Keratinocyte (primary cell): ENCODE results near the gene PCDHB1. TPM values are rescaled to one million over a fixed set of nuclear protein-coding genes. Genes with fewer than 3 reads are reported as not detected.
A peak's percentile ranks its signal among the peaks of the same experiment; 100 is the strongest.
"Not testable (repeated sequence)": the region's sequence is repeated elsewhere in the genome, so short reads cannot be mapped to it uniquely, and the experiment has no call there.

Experiments used
- DNase-seq: peaks from one replicate; pipeline ENCODE4 v3.0.0-alpha.2; 2011; ENCODE audit warnings: low read depth, missing footprints, low spot score
- FAIRE-seq: peaks from 2 replicates; lab custom pipeline; 2011; peaks lifted over from hg19 to GRCh38; lab: Jason Lieb, UNC
- H2AFZ ChIP-seq: 2 replicates; pipeline ENCODE4 v1.6.0; 2012; ENCODE audit warnings: low read length, control low read depth, inconsistent platforms; ENCODE audit not compliant: control insufficient read depth
- H3K27ac ChIP-seq: 2 replicates; pipeline ENCODE4 v1.5.1; 2011; ENCODE audit warnings: low read length; ENCODE audit not compliant: control insufficient read depth, insufficient read depth
- H3K27me3 ChIP-seq: 3 replicates; pipeline ENCODE4 v1.6.0; 2011; ENCODE audit warnings: low read length; ENCODE audit not compliant: control insufficient read depth, insufficient read depth; ENCODE audit errors: extremely low read depth
- H3K36me3 ChIP-seq, 2 experiments: 2 replicates in 1 of 2; 3 replicates in 1 of 2; pipeline ENCODE4 v1.5.1; 2011; ENCODE audit warnings: low read length in 2 of 2, mild to moderate bottlenecking in 1 of 2; ENCODE audit not compliant: control insufficient read depth in 2 of 2, insufficient read depth in 2 of 2; ENCODE audit errors: extremely low read depth in 1 of 2
- H3K4me1 ChIP-seq: 3 replicates; pipeline ENCODE4 v1.5.1; 2011; ENCODE audit warnings: low read length; ENCODE audit not compliant: control insufficient read depth, insufficient read depth; ENCODE audit errors: extremely low read depth
- H3K4me2 ChIP-seq: 3 replicates; pipeline ENCODE4 v1.6.0; 2011; ENCODE audit warnings: low read depth, low read length; ENCODE audit not compliant: control insufficient read depth, insufficient read depth; ENCODE audit errors: extremely low read depth
- H3K4me3 ChIP-seq, 3 experiments: fragments of 200-600 bp in 1 of 3; sonication (generic) in 1 of 3; 2 replicates in 2 of 3; 3 replicates in 1 of 3; pipeline ENCODE4 v1.5.1; 2011 to 2016; ENCODE audit warnings: low read length in 3 of 3, mild to moderate bottlenecking in 3 of 3, control low read depth in 2 of 3, inconsistent platforms in 1 of 3, low read depth in 1 of 3, mixed read lengths in 1 of 3, mixed run types in 1 of 3, moderate library complexity in 1 of 3; ENCODE audit not compliant: control insufficient read depth in 2 of 3, insufficient read depth in 2 of 3; ENCODE audit errors: extremely low read depth in 1 of 3
- H3K79me2 ChIP-seq: 2 replicates; pipeline ENCODE4 v1.6.0; 2012; ENCODE audit warnings: low read length; ENCODE audit not compliant: control insufficient read depth, insufficient read depth
- H3K9ac ChIP-seq: 3 replicates; pipeline ENCODE4 v1.6.0; 2011; ENCODE audit warnings: low read length; ENCODE audit not compliant: control insufficient read depth, insufficient read depth; ENCODE audit errors: extremely low read depth
- H3K9me1 ChIP-seq: 3 replicates; pipeline ENCODE4 v1.6.0; 2011; ENCODE audit warnings: low read length; ENCODE audit not compliant: control insufficient read depth, insufficient read depth; ENCODE audit errors: extremely low read depth
- H3K9me3 ChIP-seq: 2 replicates; pipeline ENCODE4 v1.5.1; 2012; ENCODE audit warnings: low read depth, low read length; ENCODE audit not compliant: control insufficient read depth
- H4K20me1 ChIP-seq: 3 replicates; pipeline ENCODE4 v1.6.0; 2011; ENCODE audit warnings: low read length; ENCODE audit not compliant: control insufficient read depth, insufficient read depth; ENCODE audit errors: extremely low read depth
- EZH2 ChIP-seq: IDR thresholded peaks from one replicate; pipeline ENCODE4 v1.6.1; 2012; ENCODE audit warnings: inconsistent platforms, mild to moderate bottlenecking, low read length, moderate library complexity
- dilution Hi-C: fragments of 300-500 bp; cut with MboI; formaldehyde crosslinking; loops from one replicate; pipeline ENCODE4 v1.7.0; 2020; ENCODE audit warnings: low sequenced_read_pairs; ENCODE audit not compliant: extremely low pct_ligation_motif_present
- polyA plus RNA-seq, 5 experiments: library from polyadenylated mRNA; depleted of rRNA in 3 of 5; stranded (reverse) in 3 of 5; stranded (forward) in 1 of 5; unstranded in 1 of 5; fragments of >200 nt; gene quantifications; 1 replicate in 1 of 5; 2 replicates in 3 of 5; 3 replicates in 1 of 5; pipeline versions ENCODE4 v1.2.1 to v1.2.3, GENCODE V29; 2011 to 2012; ENCODE audit warnings: missing spikeins in 2 of 5, low read depth in 1 of 5, low replicate concordance in 1 of 5
- TF ChIP-seq, protein P1 (sequence below), 3 experiments: IDR thresholded peaks in 1 of 3; conservative IDR thresholded peaks in 1 of 3; optimal IDR thresholded peaks in 1 of 3; 2 replicates in 2 of 3; 3 replicates in 1 of 3; pipeline versions ENCODE3 to v1.5.1; 2011; ENCODE audit warnings: low read length in 3 of 3, mild to moderate bottlenecking in 3 of 3, moderate library complexity in 2 of 3, control low read depth in 1 of 3, inconsistent platforms in 1 of 3; ENCODE audit not compliant: insufficient read depth in 2 of 3; ENCODE audit errors: extremely low read depth in 1 of 3

The PCDHB1 gene
- polyA plus RNA-seq, 1 donor (not counting 4 experiments of a cell fraction or from before 2014, with no cell fraction given) = not detected

DNA sequence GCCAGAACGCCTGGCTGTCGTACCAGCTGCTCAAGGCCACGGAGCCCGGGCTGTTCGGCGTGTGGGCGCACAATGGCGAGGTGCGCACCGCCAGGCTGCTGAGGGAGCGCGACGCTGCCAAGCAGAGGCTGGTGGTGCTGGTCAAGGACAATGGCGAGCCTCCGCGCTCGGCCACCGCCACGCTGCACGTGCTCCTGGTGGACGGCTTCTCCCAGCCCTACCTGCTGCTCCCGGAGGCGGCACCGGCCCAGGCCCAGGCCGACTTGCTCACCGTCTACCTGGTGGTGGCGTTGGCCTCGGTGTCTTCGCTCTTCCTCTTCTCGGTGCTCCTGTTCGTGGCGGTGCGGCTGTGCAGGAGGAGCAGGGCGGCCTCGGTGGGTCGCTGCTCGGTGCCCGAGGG lies 45.4 kb downstream of the PCDHB1 start:
- H3K27ac ChIP-seq, dilution Hi-C loops, H2AFZ ChIP-seq, H3K4me2 ChIP-seq, H3K27me3 ChIP-seq, H3K4me1 ChIP-seq, H4K20me1 ChIP-seq, H3K9me1 ChIP-seq, FAIRE-seq, H3K9ac ChIP-seq, DNase-seq, H3K36me3 ChIP-seq, H3K4me3 ChIP-seq, H3K79me2 ChIP-seq, H3K9me3 ChIP-seq: not testable (repeated sequence)

DNA sequence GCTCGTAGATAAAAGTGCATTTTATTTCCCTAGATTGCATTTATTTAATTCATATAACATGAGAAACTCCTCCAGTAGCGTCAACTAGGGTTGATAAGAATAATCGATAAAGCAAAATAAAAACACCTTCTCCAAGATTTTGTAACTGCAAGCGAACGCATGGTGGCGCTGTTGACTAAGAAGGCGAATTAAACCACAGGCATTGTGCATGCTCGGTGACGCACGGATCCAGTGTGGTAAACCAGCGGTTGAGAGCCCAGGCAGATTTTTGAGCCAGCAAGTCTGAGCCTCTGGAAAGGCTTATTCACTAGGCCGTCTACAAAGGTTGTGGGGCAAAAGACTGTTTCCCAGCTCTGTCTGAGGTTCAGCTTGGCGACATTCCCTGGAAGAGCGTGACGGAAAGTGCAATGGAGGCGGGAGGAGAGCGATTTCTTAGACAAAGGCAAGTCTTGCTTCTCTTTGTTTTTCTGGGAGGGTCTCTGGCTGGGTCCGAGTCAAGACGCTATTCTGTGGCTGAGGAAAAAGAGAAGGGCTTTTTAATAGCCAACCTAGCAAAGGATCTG lies 49.1 kb downstream of the PCDHB1 start, which contains the start of gene PCDHB3:
TSS of gene PCDHB3 (plus strand) at position 231 of the 563 bp plus-strand sequence. CDS start at position 408, 177 bp downstream.
- TF ChIP-seq, protein P1, sequence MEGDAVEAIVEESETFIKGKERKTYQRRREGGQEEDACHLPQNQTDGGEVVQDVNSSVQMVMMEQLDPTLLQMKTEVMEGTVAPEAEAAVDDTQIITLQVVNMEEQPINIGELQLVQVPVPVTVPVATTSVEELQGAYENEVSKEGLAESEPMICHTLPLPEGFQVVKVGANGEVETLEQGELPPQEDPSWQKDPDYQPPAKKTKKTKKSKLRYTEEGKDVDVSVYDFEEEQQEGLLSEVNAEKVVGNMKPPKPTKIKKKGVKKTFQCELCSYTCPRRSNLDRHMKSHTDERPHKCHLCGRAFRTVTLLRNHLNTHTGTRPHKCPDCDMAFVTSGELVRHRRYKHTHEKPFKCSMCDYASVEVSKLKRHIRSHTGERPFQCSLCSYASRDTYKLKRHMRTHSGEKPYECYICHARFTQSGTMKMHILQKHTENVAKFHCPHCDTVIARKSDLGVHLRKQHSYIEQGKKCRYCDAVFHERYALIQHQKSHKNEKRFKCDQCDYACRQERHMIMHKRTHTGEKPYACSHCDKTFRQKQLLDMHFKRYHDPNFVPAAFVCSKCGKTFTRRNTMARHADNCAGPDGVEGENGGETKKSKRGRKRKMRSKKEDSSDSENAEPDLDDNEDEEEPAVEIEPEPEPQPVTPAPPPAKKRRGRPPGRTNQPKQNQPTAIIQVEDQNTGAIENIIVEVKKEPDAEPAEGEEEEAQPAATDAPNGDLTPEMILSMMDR (optimal IDR thresholded peaks at IDR 0.05 in 1 of 3, IDR thresholded peaks at IDR 0.05 in 1 of 3, conservative IDR thresholded peaks at IDR 0.05 in 1 of 3; ENCODE audit: extremely low read depth in 1 of 3, insufficient read depth in 2 of 3, low read length in 3 of 3) = peak; percentile 18 to 32 (median 25)
- no peak for TF ChIP-seq EZH2
- no peaks in the 10 kb centered on the region for H3K4me1 ChIP-seq
- FAIRE-seq (no peak), DNase-seq (no peak)
- H3K27ac ChIP-seq = no peak within 1 kb of the TSS
- no peaks in the 10 kb centered on the region for H3K79me2 ChIP-seq
- peaks cover 2% of the 10 kb centered on the region for H3K9me3 ChIP-seq
- H4K20me1 ChIP-seq = no peaks in the 10 kb centered on the region
- no peaks in the 10 kb centered on the region for H3K36me3 ChIP-seq
- H3K27me3 ChIP-seq = no peaks in the 10 kb centered on the region
- H3K9me1 ChIP-seq = no peaks in the 10 kb centered on the region
- H3K4me2 ChIP-seq = no peak within 1 kb of the TSS
- no peak within 1 kb of the TSS for H3K9ac ChIP-seq
- H2AFZ ChIP-seq = no peak within 1 kb of the TSS
- no peak within 1 kb of the TSS for H3K4me3 ChIP-seq
- dilution Hi-C loops = no loop called here

- no peak for FAIRE-seq
- TF ChIP-seq, protein P1 (optimal IDR thresholded peaks at IDR 0.05 in 1 of 3, IDR thresholded peaks at IDR 0.05 in 1 of 3, conservative IDR thresholded peaks at IDR 0.05 in 1 of 3; ENCODE audit: extremely low read depth in 1 of 3, insufficient read depth in 2 of 3, low read length in 3 of 3) = no peak
- TF ChIP-seq EZH2 = no peak
- dilution Hi-C loops = no loop called here
- no peaks in the 10 kb centered on the region for H3K79me2 ChIP-seq
- no peak overlapping the region for H3K4me2 ChIP-seq
- no peaks in the 10 kb centered on the region for H3K4me1 ChIP-seq
- DNase-seq = no peak
- no peak overlapping the region for H3K9ac ChIP-seq
- H4K20me1 ChIP-seq = no peaks in the 10 kb centered on the region
- H3K9me3 ChIP-seq = no peaks in the 10 kb centered on the region
- no peaks in the 10 kb centered on the region for H3K36me3 ChIP-seq
- H3K4me3 ChIP-seq = no peak overlapping the region
- no peak overlapping the region for H2AFZ ChIP-seq
- no peak overlapping the region for H3K27ac ChIP-seq
- no peaks in the 10 kb centered on the region for H3K27me3 ChIP-seq
- H3K9me1 ChIP-seq = no peaks in the 10 kb centered on the region
Measured at GRCh38 chr5:141101059-141101458, 49.9 kb downstream of the PCDHB1 start.

GRCh38 chr5:141102070-141102469 lies 50.9 kb downstream of the PCDHB1 start:
- H3K4me1 ChIP-seq, H3K4me2 ChIP-seq, H3K27me3 ChIP-seq, H3K4me3 ChIP-seq, H3K36me3 ChIP-seq, H3K9me3 ChIP-seq, H3K9ac ChIP-seq, FAIRE-seq, DNase-seq, H4K20me1 ChIP-seq, dilution Hi-C loops, H3K27ac ChIP-seq, H2AFZ ChIP-seq, H3K9me1 ChIP-seq, H3K79me2 ChIP-seq: not testable (repeated sequence)
